Breast epithelium (tissue), 4 donors: Measurements from ENCODE around the gene SREBF1. TPM values are rescaled to one million over a fixed set of nuclear protein-coding genes. Genes with fewer than 3 reads are reported as not detected.

ENCODE experiments used
- DNase-seq, 2 donors: peaks; one replicate each; pipeline ENCODE4 v3.0.0-alpha.2; 2019; ENCODE audit warnings: low spot score in 2 of 2
- H3K27ac ChIP-seq, 2 donors: fragments of 200-600 bp; sonication (generic) in 1 of 2; one replicate each; pipeline ENCODE4 v1.5.1; 2016 to 2019; ENCODE audit warnings: mild to moderate bottlenecking in 1 of 2
- H3K27me3 ChIP-seq, 2 donors: fragments of 200-600 bp; sonication (generic) in 1 of 2; one replicate each; pipeline versions ENCODE4 v1.5.1 to v1.6.0; 2017 to 2019; ENCODE audit warnings: control low read depth in 1 of 2, mild to moderate bottlenecking in 1 of 2
- H3K36me3 ChIP-seq: fragments of 200-600 bp; one replicate; pipeline ENCODE4 v1.5.1; 2019
- H3K4me1 ChIP-seq, 2 donors: fragments of 200-600 bp; sonication (generic); one replicate each; pipeline ENCODE4 v1.5.1; 2016 to 2019; ENCODE audit warnings: control low read depth in 1 of 2
- H3K4me3 ChIP-seq, 3 donors: fragments of 200-600 bp; sonication (generic); 1 replicate in 2 of 3; 2 replicates in 1 of 3; pipeline ENCODE4 v1.5.1; 2016 to 2019; ENCODE audit warnings: mild to moderate bottlenecking in 3 of 3, moderate library complexity in 2 of 3
- H3K9me3 ChIP-seq, 2 donors: fragments of 200-600 bp; sonication (generic) in 1 of 2; one replicate each; pipeline ENCODE4 v1.5.1; 2016 to 2019; ENCODE audit warnings: control low read depth in 1 of 2
- POLR2A ChIP-seq: fragments of 450-650 bp; IDR thresholded peaks from one replicate; pipeline ENCODE4 v1.6.1; 2016; ENCODE audit warnings: antibody characterized with exemption, mild to moderate bottlenecking, moderate library complexity
- POLR2AphosphoS5 ChIP-seq, 3 donors: sonication (generic); formaldehyde crosslinking; IDR thresholded peaks; one replicate each; pipeline ENCODE4 v1.6.1; 2017; ENCODE audit warnings: antibody characterized with exemption in 3 of 3
- intact Hi-C: fragments of 100-400 bp; cut with DNase I; formaldehyde crosslinking; loops from one replicate; pipeline ENCODE4 v1.15.1; 2023; ENCODE audit warnings: low total_unique reads
- total RNA-seq, 3 donors: library from RNA; depleted of rRNA; stranded (reverse); fragments of >200 nt; gene quantifications; one replicate each; pipeline ENCODE4 v1.1.0, GENCODE V29; 2016
- TF ChIP-seq, protein P1 (sequence below), 3 donors: fragments of 450-650 bp; IDR thresholded peaks; one replicate each; pipeline ENCODE4 v1.5.1; 2016 to 2017; ENCODE audit warnings: antibody characterized with exemption in 3 of 3, mild to moderate bottlenecking in 3 of 3, moderate library complexity in 3 of 3

The SREBF1 gene
- total RNA-seq, 3 donors from 2014 or later = 39.0 to 119 (median 81.3) TPM

DNA sequence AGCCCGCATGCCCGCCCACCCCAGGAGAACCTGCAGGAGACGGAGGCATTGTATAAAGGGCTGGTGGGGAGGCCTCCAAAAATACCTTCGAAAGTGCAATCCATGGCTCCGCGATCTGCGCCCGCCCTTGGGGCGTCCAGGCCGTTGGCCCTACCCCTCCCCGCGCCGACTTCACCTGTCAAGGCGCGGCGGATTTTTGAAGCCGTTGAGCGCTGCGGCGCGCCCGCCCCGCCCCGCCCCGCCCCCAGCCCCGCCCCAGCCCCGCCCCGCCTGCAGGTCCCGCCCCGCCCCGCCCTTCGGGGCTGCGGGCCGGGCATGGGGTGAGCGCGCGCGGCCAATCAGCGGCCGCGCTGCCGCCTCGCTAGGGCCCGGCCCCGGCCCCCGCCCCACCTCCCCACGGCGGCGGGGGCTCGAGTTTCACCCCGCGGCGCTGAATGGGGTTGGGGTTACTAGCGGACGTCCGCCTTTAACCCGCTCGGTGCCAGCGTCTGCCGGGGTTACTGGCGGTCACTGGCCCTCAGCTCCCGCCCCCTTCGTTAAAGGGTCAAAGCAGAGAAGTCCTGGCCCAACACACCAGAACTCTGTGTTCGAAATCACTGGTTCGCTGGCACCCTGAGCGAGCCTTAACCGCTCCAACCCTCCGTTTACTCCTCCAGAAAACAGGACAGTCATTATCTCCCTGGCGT lies 13.2 kb downstream of the SREBF1 start:
- Histone ChIP-seq H3K36me3 (no peaks in the 10 kb centered on the region), H3K27ac (peak overlapping the region; percentile 84 to 92), H3K4me1 (peaks cover 17 to 55% of the 10 kb centered on the region in 2 donors), H3K27me3 (no peaks in the 10 kb centered on the region), H3K4me3 (peak overlapping the region; percentile 40 to 80 (median 51)), H3K9me3 (no peaks in the 10 kb centered on the region)
- TF ChIP-seq POLR2AphosphoS5 (IDR thresholded peaks at IDR 0.05) (peak; percentile 37 to 48 (median 43)), POLR2A (no peak)
- intact Hi-C loops = no loop called here
- peak; percentile 86 to 92 for DNase-seq

DNA sequence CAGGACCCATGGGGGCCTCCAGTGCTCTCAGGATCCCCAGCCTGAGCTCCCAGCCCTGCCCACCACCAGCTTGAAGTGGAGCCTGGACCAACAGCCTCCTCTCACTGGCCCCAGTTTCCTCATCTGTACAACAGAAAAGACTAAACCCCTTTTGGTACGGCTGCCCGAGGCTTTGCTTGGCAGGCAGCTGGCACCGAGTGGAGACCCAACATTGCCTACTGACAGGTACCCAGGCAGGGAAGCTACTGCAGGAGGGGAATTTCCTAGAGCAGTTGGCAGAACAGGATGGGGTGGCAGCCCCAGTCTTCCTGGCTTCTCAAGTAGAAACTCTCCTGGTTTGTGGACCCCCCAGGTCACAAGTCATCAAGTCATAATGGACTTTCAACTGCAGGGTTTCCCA lies 14.2 kb downstream of the SREBF1 start:
- Histone ChIP-seq H3K4me3 (peak overlapping the region; percentile 40 to 80 (median 51)), H3K27me3 (no peaks in the 10 kb centered on the region), H3K4me1 (peaks cover 17 to 50% of the 10 kb centered on the region in 2 donors), H3K36me3 (no peaks in the 10 kb centered on the region), H3K9me3 (no peaks in the 10 kb centered on the region), H3K27ac (peak overlapping the region; percentile 8 to 69)
- TF ChIP-seq, protein P1, sequence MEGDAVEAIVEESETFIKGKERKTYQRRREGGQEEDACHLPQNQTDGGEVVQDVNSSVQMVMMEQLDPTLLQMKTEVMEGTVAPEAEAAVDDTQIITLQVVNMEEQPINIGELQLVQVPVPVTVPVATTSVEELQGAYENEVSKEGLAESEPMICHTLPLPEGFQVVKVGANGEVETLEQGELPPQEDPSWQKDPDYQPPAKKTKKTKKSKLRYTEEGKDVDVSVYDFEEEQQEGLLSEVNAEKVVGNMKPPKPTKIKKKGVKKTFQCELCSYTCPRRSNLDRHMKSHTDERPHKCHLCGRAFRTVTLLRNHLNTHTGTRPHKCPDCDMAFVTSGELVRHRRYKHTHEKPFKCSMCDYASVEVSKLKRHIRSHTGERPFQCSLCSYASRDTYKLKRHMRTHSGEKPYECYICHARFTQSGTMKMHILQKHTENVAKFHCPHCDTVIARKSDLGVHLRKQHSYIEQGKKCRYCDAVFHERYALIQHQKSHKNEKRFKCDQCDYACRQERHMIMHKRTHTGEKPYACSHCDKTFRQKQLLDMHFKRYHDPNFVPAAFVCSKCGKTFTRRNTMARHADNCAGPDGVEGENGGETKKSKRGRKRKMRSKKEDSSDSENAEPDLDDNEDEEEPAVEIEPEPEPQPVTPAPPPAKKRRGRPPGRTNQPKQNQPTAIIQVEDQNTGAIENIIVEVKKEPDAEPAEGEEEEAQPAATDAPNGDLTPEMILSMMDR (IDR thresholded peaks at IDR 0.05) = no peak
- TF ChIP-seq POLR2AphosphoS5 (IDR thresholded peaks at IDR 0.05) = no peak
- TF ChIP-seq POLR2A = no peak
- DNase-seq = no peak
- intact Hi-C loops = no loop called here

DNA sequence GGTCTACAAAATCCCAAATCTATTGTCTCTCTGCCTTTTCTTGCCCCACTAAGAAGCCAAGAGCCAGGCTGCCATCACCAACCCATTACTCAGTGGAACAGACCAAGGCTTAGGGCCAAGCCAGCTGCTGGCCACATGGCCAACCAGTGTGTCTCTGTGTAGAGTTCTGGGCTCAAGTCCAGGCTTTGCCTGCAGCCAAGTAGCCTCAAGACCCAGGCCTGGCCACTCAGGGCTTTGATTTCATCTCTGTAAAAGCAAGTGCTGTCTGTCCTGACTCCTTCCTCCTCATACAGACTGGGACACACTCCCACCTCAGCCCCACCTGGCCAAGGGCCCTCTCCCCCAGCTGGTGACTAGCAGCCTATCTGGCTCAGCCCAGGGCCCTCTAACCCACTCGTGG lies 14.6 kb downstream of the SREBF1 start:
- DNase-seq = peak in 1 of 2 donors; percentile 69
- Histone ChIP-seq H3K4me1 (peaks cover 17 to 46% of the 10 kb centered on the region in 2 donors), H3K4me3 (peak overlapping the region; percentile 40 to 80 (median 51)), H3K36me3 (no peaks in the 10 kb centered on the region), H3K27me3 (no peaks in the 10 kb centered on the region), H3K9me3 (no peaks in the 10 kb centered on the region), H3K27ac (peak overlapping the region; percentile 8 to 69)
- intact Hi-C loops = no loop called here
- TF ChIP-seq, protein P1 (IDR thresholded peaks at IDR 0.05) = no peak
- TF ChIP-seq POLR2AphosphoS5 (IDR thresholded peaks at IDR 0.05) (peak in 1 of 3 donors; percentile 64), POLR2A (no peak)

DNA sequence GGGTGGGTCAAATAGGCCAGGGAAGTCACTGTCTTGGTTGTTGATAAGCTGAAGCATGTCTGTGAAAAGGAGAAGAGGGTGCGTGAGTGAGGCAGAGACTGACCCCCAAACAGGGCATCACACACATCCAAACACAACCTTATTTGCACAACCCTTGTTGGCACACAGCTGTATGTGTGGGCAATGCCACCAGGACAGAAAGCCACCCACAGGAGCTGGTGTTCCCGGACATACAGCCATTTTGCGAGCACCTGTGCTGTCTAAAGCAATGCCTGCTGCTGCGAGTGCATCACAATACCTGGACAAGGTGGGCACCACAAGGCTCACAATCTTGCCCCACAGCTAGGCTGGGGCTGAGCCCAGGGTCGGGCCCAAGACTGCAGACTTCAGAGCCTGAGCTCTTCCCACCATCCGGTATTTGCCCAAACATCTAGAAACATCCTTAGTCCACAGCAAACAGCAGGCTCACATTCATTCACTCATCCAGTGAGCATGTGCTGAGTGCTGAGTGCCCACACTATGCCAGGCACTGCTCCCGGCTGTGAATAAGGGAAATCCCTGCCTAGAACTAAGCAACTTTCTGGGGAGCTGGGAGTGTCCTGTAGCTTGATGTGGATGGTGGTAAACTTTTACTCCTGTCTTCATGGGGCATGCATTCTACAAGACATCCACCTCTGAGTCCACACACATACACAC lies 16.2 kb downstream of the SREBF1 start:
- no peaks in the 10 kb centered on the region for H3K27me3 ChIP-seq
- no peaks in the 10 kb centered on the region for H3K36me3 ChIP-seq
- no peaks in the 10 kb centered on the region for H3K9me3 ChIP-seq
- H3K4me1 ChIP-seq = peaks cover 17 to 30% of the 10 kb centered on the region in 2 donors
- TF ChIP-seq, protein P1 (IDR thresholded peaks at IDR 0.05) = no peak
- TF ChIP-seq POLR2AphosphoS5 (IDR thresholded peaks at IDR 0.05) (no peak), POLR2A (no peak)
- peak overlapping the region in 1 of 2 donors; percentile 18 for H3K27ac ChIP-seq
- intact Hi-C loops = no loop called here
- peak overlapping the region in 2 of 3 donors; percentile 51 to 80 for H3K4me3 ChIP-seq
- DNase-seq = no peak

DNA sequence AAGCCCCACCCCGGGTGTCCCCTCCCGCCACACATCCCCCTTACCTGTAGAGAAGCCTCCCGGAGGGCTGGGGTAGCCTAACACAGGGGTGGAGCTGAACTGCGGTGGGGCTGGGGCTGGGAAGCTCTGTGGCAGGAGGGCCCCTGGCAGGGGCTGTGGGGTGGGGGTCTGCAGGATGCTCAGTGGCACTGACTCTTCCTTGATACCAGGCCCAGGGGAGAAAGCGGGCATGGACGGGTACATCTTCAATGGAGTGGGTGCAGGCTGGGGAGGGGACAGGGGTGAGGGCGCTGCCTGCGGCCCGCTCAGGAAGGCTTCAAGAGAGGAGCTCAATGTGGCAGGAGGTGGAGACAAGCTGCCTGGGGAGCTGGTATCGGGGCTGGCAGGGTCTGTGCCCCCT lies 16.7 kb downstream of the SREBF1 start:
- intact Hi-C loops = no loop called here
- Histone ChIP-seq H3K4me3 (peak overlapping the region in 1 of 3 donors; percentile 26), H3K27me3 (no peaks in the 10 kb centered on the region), H3K36me3 (no peaks in the 10 kb centered on the region), H3K9me3 (no peaks in the 10 kb centered on the region), H3K27ac (peak overlapping the region in 1 of 2 donors; percentile 18), H3K4me1 (peaks cover 13 to 29% of the 10 kb centered on the region in 2 donors)
- TF ChIP-seq, protein P1 (IDR thresholded peaks at IDR 0.05) = no peak
- no peak for TF ChIP-seq POLR2A
- no peak for TF ChIP-seq POLR2AphosphoS5 (IDR thresholded peaks at IDR 0.05)
- DNase-seq = no peak
